GM12878 (cell line): ENCODE measurements around the gene PALD1. TPM values are rescaled to one million over a fixed set of nuclear protein-coding genes. Genes with fewer than 3 reads are reported as not detected.
A peak's percentile ranks its signal among the peaks of the same experiment; 100 is the strongest.

Experiments
- ATAC-seq: fragments of 200-7000 bp; cut with Tn5 transposase; 3 replicates; pipeline ENCODE4 v1.9.1; 2020; ENCODE audit warnings: mild to moderate bottlenecking, moderate library complexity
- BruUV-seq: library from RNA; stranded (reverse); fragments of 400-500 nt; replicated peaks from 2 replicates; lab custom pipeline; 2021; lab: Mats Ljungman, UMichigan
- CTCF ChIA-PET: fragments of 300-600 bp; sonication (Branson Sonifier 250); formaldehyde crosslinking; extraction: SDS; loops from one replicate; lab custom pipeline; 2021; ENCODE audit warnings: inconsistent platforms; lab: Yijun Ruan, JAX
- POLR2A ChIA-PET: fragments of 350-600 bp; formaldehyde crosslinking; extraction: SDS; loops from one replicate; lab custom pipeline; 2021; ENCODE audit warnings: inconsistent platforms; lab: Charles Lee
- RAD21 ChIA-PET: fragments of 300-600 bp; sonication (Branson Sonifier 250); formaldehyde crosslinking; loops from one replicate; lab custom pipeline; 2023; ENCODE audit warnings: antibody characterized with exemption; ENCODE audit not compliant: unreplicated experiment; lab: Charles Lee
- SMC1A ChIA-PET: fragments of 300-600 bp; sonication (Branson Sonifier 250); formaldehyde crosslinking; loops from one replicate; lab custom pipeline; 2023; ENCODE audit not compliant: unreplicated experiment, uncharacterized antibody; lab: Charles Lee
- DNase-seq: peaks from one replicate; pipeline ENCODE4 v3.0.0-alpha.2; 2011; ENCODE audit warnings: low read depth, low spot score
- FAIRE-seq: peaks from 3 replicates; lab custom pipeline; 2011; peaks lifted over from hg19 to GRCh38; lab: Jason Lieb, UNC
- H2AFZ ChIP-seq: 2 replicates; pipeline ENCODE4 v1.6.0; 2011; ENCODE audit warnings: low read depth, low read length, control low read depth; ENCODE audit not compliant: control insufficient read depth
- H3K27ac ChIP-seq: 2 replicates; pipeline ENCODE4 v1.5.1; 2011; ENCODE audit warnings: control low read depth; ENCODE audit not compliant: control insufficient read depth, insufficient read depth
- H3K27me3 ChIP-seq, 2 experiments: replicated peaks in 1 of 2; 2 replicates each; pipeline versions ENCODE4 v1.6.0 to v1.6.1; 2011; ENCODE audit warnings: low read length in 1 of 2; ENCODE audit not compliant: control insufficient read depth in 2 of 2, insufficient read depth in 2 of 2
- H3K36me3 ChIP-seq, 2 experiments: 2 replicates each; pipeline ENCODE4 v1.5.1; 2011; ENCODE audit warnings: low read length in 1 of 2; ENCODE audit not compliant: control insufficient read depth in 2 of 2, insufficient read depth in 2 of 2
- H3K4me1 ChIP-seq: 2 replicates; pipeline ENCODE4 v1.6.1; 2011; ENCODE audit warnings: mild to moderate bottlenecking, low read length, moderate library complexity, mixed read lengths; ENCODE audit not compliant: control insufficient read depth, insufficient read depth
- H3K4me2 ChIP-seq: 2 replicates; pipeline ENCODE4 v1.6.0; 2011; ENCODE audit warnings: control low read depth; ENCODE audit not compliant: control insufficient read depth, insufficient read depth
- H3K4me3 ChIP-seq: fragments of 200-600 bp; sonication (generic); 2 replicates; pipeline ENCODE4 v1.5.1; 2016
- H3K79me2 ChIP-seq: 2 replicates; pipeline ENCODE4 v1.6.0; 2011; ENCODE audit warnings: low read length; ENCODE audit not compliant: control insufficient read depth, insufficient read depth
- H3K9ac ChIP-seq: 2 replicates; pipeline ENCODE4 v1.8.0; 2011; ENCODE audit warnings: low read length, control low read depth, mixed read lengths; ENCODE audit not compliant: control insufficient read depth, insufficient read depth
- H3K9me3 ChIP-seq: replicated peaks from 3 replicates; pipeline ENCODE4 v1.5.1; 2011; ENCODE audit warnings: mild to moderate bottlenecking, low read length; ENCODE audit not compliant: control insufficient read depth, insufficient read depth
- H4K20me1 ChIP-seq: 2 replicates; pipeline ENCODE4 v1.6.0; 2011; ENCODE audit not compliant: control insufficient read depth, insufficient read depth
- ASH2L ChIP-seq: fragments of 300-600, 200-600 bp; sonication (generic); IDR thresholded peaks from 2 replicates; pipeline ENCODE4 v1.6.1; 2017; ENCODE audit warnings: low read depth, mild to moderate bottlenecking, borderline replicate concordance
- CTCF ChIP-seq, 3 experiments: IDR thresholded peaks in 2 of 3; conservative IDR thresholded peaks in 1 of 3; 2 replicates each; pipeline ENCODE4 v1.5.1; 2011; ENCODE audit warnings: low read depth in 3 of 3, low read length in 3 of 3, mild to moderate bottlenecking in 3 of 3, control low read depth in 2 of 3, moderate library complexity in 2 of 3, inconsistent platforms in 1 of 3, mixed read lengths in 1 of 3; ENCODE audit not compliant: control insufficient read depth in 2 of 3, insufficient read depth in 1 of 3; ENCODE audit errors: extremely low read depth in 1 of 3
- HDGF ChIP-seq: fragments of 450-650 bp; IDR thresholded peaks from 2 replicates; pipeline ENCODE4 v1.6.1; 2016; ENCODE audit warnings: antibody characterized with exemption
- KDM1A ChIP-seq: fragments of 200-600 bp; sonication (generic); IDR thresholded peaks from 2 replicates; pipeline ENCODE4 v1.6.1; 2016; ENCODE audit warnings: borderline replicate concordance
- NFIC ChIP-seq: IDR thresholded peaks from 2 replicates; pipeline ENCODE4 v1.6.1; 2012; ENCODE audit warnings: low read depth, mild to moderate bottlenecking, inconsistent platforms, low read length, moderate library complexity
- NFYB ChIP-seq: IDR thresholded peaks from 2 replicates; pipeline ENCODE4 v1.6.1; 2011; ENCODE audit warnings: low read depth, mild to moderate bottlenecking, low read length, improper control_type of control experiment, moderate library complexity; ENCODE audit not compliant: insufficient read depth
- NRF1 ChIP-seq: conservative IDR thresholded peaks from 2 replicates; pipeline ENCODE4 v1.6.1; 2011; ENCODE audit warnings: mild to moderate bottlenecking, low read depth, low read length, improper control_type of control experiment
- PML ChIP-seq: IDR thresholded peaks from 2 replicates; pipeline ENCODE4 v1.6.1; 2012; ENCODE audit warnings: low read length, inconsistent platforms
- RAD21 ChIP-seq: IDR thresholded peaks from 2 replicates; pipeline ENCODE4 v1.6.1; 2011; ENCODE audit warnings: mild to moderate bottlenecking, low read depth, low read length, moderate library complexity; ENCODE audit not compliant: insufficient read depth
- YY1 ChIP-seq: IDR thresholded peaks from 2 replicates; pipeline ENCODE4 v1.6.1; 2011; ENCODE audit warnings: low read depth, mild to moderate bottlenecking, low read length
- WGBS: methylation state at CpG from one replicate; pipeline ENCODE4 v1.1.6; 2016; ENCODE audit warnings: low lambda C conversion rate; ENCODE audit not compliant: insufficient replicate concordance, insufficient coverage; ENCODE audit errors: missing lambda C conversion rate; 5-methylcytosine and 5-hydroxymethylcytosine counted together
- in situ Hi-C: fragments of 300-500 bp; cut with MboI; formaldehyde crosslinking; loops from 9 replicates; pipeline ENCODE4 v1.14.3; 2018; ENCODE audit warnings: mixed read lengths
- intact Hi-C: fragments of 100-400 bp; cut with micrococcal nuclease; formaldehyde crosslinking; loops from one replicate; pipeline ENCODE4 v1.14.2; 2022; ENCODE audit not compliant: unreplicated experiment
- polyA plus RNA-seq, 11 experiments: library from polyadenylated mRNA; depleted of rRNA in 4 of 11; unstranded in 6 of 11; stranded (reverse) in 5 of 11; fragments of >200 nt; fragmentation: Nextera tagmentation in 4 of 11; fragmentation: Illumina TruSeq in 1 of 11; extraction: Ambion mirVana in 4 of 11; extraction: Trizol in 1 of 11; gene quantifications; 1 replicate in 1 of 11; 2 replicates in 10 of 11; pipeline versions ENCODE4 v1.2.1 to v1.2.3, GENCODE V29; 2011 to 2016; ENCODE audit warnings: inconsistent platforms in 2 of 11, missing spikeins in 2 of 11, low read depth in 1 of 11
- total RNA-seq, 4 experiments: library from RNA; depleted of rRNA in 3 of 4; stranded (reverse); fragments of >200 nt in 3 of 4; fragmentation: Illumina TruSeq in 1 of 4; extraction: Trizol in 1 of 4; gene quantifications; 2 replicates each; pipeline versions ENCODE4 v1.2.1 to v1.2.3, GENCODE V29; 2013 to 2021
- TF ChIP-seq, protein P1 (sequence below): IDR thresholded peaks from 2 replicates; pipeline ENCODE4 v1.6.1; 2011; ENCODE audit warnings: borderline replicate concordance, low read depth, mild to moderate bottlenecking, moderate library complexity, low read length; ENCODE audit not compliant: insufficient read depth, poor library complexity, severe bottlenecking
- TF ChIP-seq, protein P2 (sequence below): fragments of 450-650 bp; IDR thresholded peaks from 2 replicates; pipeline ENCODE4 v1.6.1; 2017; ENCODE audit warnings: mild to moderate bottlenecking

Gene PALD1
- total and polyA plus RNA-seq, 10 of the 15 experiments (the other 5 are each of a cell fraction or from before 2014, with no cell fraction given) = 0.43 to 20.9 (median 9.0) TPM

- TF ChIP-seq CTCF (IDR thresholded peaks at IDR 0.05 in 2 of 3, conservative IDR thresholded peaks at IDR 0.05 in 1 of 3; ENCODE audit: control insufficient read depth in 2 of 3, extremely low read depth in 1 of 3, insufficient read depth in 1 of 3, low read depth in 3 of 3, low read length in 3 of 3) (no peak), NFIC (no peak), NFYB (no peak)
- TF ChIP-seq, all 136 proteins: peak for 0
These were observed 60.9 kb downstream of the PALD1 start (continued) for GRCh38 chr10:70539471-70539870.

DNA sequence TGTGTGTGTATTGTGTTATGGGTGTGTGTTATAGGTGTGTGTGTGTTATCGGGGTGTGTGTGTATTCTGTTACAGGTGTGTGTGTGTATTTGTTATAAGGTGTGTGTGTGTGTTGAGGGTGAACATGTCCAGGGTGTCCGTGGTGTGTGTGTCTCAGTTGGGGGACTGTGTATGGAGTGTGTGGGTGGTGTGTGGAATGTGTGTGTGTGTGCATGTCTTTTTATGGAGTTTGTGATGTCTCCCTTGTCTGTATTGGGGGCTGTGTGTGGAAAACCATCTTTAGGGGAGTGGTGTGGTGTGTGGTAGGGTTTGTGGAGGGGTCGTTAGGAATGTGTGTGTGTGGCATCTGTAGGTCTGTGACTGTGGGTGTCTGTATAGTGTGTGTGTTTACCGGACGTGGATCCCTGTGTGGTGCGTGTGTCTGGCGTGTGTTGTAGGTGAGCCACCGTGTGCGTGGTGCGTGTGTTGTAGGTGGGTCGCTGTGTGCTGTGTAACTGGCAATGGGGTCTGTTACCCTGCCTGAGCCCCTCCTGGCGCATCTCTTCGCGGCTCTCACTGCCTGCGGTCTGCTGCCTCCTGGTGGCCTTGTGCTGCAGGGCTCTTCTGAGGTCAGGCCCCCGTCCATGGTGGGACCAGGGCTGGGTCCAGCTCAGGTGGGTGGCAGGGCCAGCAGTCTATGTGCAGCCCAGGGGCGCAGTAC lies 61.7 kb downstream of the PALD1 start:
- ChIA-PET RAD21 (interaction anchor here (0.7 to 1.9 kb wide), 4 partner anchors 26 to 319 kb away, joined by 3 to 9 read pairs (median 4); no protein-coding TSS in a partner anchor), POLR2A (no interaction called here), CTCF (interaction anchor here (0.8 to 7.6 kb wide), 3 partner anchors 46 to 79 kb away, joined by 3 to 74 read pairs (median 4); no protein-coding TSS in a partner anchor), SMC1A (interaction anchor here (0.8 to 1.8 kb wide), 3 partner anchors 28 to 79 kb away, joined by 3 to 5 read pairs (median 3); no protein-coding TSS in a partner anchor)
- Histone ChIP-seq H3K27ac (no peak overlapping the region), H3K9ac (no peak overlapping the region), H2AFZ (no peak overlapping the region), H4K20me1 (no peaks in the 10 kb centered on the region), H3K27me3 (no peaks in the 10 kb centered on the region), H3K4me2 (no peak overlapping the region), H3K36me3 (peaks cover 0 to 2% of the 10 kb centered on the region in 2 experiments; a peak in 1 of 4 replicates), H3K9me3 (no peaks in the 10 kb centered on the region), H3K4me1 (no peaks in the 10 kb centered on the region), H3K79me2 (no peaks in the 10 kb centered on the region), H3K4me3 (no peak overlapping the region)
- in situ Hi-C loops (no loop called here), intact Hi-C loops (loop anchor here (1.0 kb wide), 1 partner anchor 79 kb away; no protein-coding TSS in a partner anchor)
- no TSS peak for BruUV-seq
- WGBS = 53% methylated on average over 17 of the region's 17 CpGs
- FAIRE-seq (no peak), DNase-seq (no peak), ATAC-seq (peak; percentile 72)
- TF ChIP-seq HDGF (peak; percentile 65; the same call in 1 of the 2 replicates), PML (no peak), KDM1A (no peak), ASH2L (no peak), YY1 (peak; percentile 61; the same call in 1 of the 2 replicates), CTCF (IDR thresholded peaks at IDR 0.05 in 2 of 3, conservative IDR thresholded peaks at IDR 0.05 in 1 of 3; ENCODE audit: control insufficient read depth in 2 of 3, extremely low read depth in 1 of 3, insufficient read depth in 1 of 3, low read depth in 3 of 3, low read length in 3 of 3) (peak; percentile 66 to 75 (median 70)), RAD21 (peak; percentile 94), NRF1 (no peak)
- TF ChIP-seq, protein P1, sequence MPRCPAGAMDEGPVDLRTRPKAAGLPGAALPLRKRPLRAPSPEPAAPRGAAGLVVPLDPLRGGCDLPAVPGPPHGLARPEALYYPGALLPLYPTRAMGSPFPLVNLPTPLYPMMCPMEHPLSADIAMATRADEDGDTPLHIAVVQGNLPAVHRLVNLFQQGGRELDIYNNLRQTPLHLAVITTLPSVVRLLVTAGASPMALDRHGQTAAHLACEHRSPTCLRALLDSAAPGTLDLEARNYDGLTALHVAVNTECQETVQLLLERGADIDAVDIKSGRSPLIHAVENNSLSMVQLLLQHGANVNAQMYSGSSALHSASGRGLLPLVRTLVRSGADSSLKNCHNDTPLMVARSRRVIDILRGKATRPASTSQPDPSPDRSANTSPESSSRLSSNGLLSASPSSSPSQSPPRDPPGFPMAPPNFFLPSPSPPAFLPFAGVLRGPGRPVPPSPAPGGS = no peak
- TF ChIP-seq, protein P2, sequence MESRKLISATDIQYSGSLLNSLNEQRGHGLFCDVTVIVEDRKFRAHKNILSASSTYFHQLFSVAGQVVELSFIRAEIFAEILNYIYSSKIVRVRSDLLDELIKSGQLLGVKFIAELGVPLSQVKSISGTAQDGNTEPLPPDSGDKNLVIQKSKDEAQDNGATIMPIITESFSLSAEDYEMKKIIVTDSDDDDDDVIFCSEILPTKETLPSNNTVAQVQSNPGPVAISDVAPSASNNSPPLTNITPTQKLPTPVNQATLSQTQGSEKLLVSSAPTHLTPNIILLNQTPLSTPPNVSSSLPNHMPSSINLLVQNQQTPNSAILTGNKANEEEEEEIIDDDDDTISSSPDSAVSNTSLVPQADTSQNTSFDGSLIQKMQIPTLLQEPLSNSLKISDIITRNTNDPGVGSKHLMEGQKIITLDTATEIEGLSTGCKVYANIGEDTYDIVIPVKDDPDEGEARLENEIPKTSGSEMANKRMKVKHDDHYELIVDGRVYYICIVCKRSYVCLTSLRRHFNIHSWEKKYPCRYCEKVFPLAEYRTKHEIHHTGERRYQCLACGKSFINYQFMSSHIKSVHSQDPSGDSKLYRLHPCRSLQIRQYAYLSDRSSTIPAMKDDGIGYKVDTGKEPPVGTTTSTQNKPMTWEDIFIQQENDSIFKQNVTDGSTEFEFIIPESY = peak; percentile 98
